ENCODE results near the gene ZDHHC17.
"Not testable (repeated sequence)": the region's sequence is repeated elsewhere in the genome, so short reads cannot be mapped to it uniquely, and the experiment has no call there.

Gene ZDHHC17

GRCh38 chr12:76766161-76766560, 2.2 kb downstream of the ZDHHC17 start:
- DNase-seq (ENCODE audit: low spot score), result no peak

DNA sequence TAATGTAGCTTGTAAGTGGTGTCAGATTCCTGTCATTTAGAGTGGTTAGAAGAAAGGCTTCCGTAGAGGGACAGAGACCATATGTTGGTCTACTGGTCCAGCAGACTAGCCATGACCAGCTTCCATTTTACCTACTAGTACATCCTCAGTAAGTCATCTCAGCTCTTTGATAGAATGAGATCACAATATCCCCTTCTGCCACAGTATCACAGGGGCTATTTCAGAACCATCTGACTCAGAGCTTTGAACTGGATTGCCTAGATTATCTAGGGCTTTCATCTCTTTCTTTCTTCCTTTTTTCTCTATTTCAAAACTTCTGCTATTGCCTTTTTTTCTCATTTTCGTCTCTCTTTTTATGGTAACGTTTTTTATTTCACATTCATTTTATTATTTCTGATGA, 4.7 kb downstream of the ZDHHC17 start:
- no peak for DNase-seq (ENCODE audit: low spot score)

GRCh38 chr12:76777765-76778216, 13.9 kb downstream of the ZDHHC17 start:
- DNase-seq (ENCODE audit: low spot score), result no peak

DNA sequence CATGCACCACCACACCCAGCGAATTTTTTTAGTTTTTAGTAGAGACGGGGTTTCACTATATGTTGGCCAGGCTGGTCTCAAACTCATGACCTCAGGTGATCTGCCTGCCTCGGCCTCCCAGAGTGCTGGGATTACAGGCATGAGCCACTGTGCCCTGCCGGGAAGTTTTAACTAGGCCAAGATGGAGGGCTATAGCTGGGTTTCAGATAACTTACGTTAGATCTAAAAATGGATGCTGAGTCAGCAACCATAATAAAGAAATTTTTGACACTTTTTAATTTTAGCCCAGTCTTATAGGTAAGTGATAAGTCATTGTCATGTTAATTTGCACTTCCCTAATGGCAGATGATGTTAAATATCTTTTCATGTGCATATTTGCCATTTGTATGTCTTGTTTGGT, 14.4 kb downstream of the ZDHHC17 start:
- no peak for DNase-seq (ENCODE audit: low spot score)

GRCh38 chr12:76779310-76779709, 15.4 kb downstream of the ZDHHC17 start:
- DNase-seq (ENCODE audit: low spot score), result not testable (repeated sequence)

DNA sequence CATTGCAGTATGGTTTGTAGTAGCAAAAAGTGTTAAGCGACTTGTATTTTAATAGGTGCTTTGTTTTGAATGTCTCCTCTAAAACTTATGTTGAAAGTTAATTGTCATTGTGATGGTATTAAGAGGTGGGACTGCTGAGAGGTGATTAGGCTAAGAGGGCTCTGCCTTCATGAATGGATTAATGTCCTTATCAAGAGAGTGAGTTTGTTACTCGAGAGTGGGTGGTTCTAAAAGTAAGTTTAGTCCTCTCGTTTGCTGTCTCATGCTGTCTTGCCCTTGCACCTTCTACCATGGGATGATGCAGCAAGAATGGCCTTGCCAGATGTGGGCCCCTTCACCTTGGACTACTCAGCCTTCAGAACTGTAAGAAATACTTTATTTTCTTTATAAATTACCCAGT, 17.4 kb downstream of the ZDHHC17 start:
- no peak for DNase-seq (ENCODE audit: low spot score)

- DNase-seq (ENCODE audit: low spot score), result no peak
These were observed 18.6 kb downstream of the ZDHHC17 start for GRCh38 chr12:76782526-76782925.

GRCh38 chr12:76784600-76785051, 20.7 kb downstream of the ZDHHC17 start:
- DNase-seq (ENCODE audit: low spot score), result no peak

GRCh38 chr12:76785407-76785806, 21.5 kb downstream of the ZDHHC17 start:
- DNase-seq (ENCODE audit: low spot score), result peak; percentile 25

- no peak for DNase-seq (ENCODE audit: low spot score)
These were observed 23.1 kb downstream of the ZDHHC17 start for GRCh38 chr12:76786986-76787385.

GRCh38 chr12:76787689-76788088, 23.8 kb downstream of the ZDHHC17 start:
- no peak for DNase-seq (ENCODE audit: low spot score)

DNA sequence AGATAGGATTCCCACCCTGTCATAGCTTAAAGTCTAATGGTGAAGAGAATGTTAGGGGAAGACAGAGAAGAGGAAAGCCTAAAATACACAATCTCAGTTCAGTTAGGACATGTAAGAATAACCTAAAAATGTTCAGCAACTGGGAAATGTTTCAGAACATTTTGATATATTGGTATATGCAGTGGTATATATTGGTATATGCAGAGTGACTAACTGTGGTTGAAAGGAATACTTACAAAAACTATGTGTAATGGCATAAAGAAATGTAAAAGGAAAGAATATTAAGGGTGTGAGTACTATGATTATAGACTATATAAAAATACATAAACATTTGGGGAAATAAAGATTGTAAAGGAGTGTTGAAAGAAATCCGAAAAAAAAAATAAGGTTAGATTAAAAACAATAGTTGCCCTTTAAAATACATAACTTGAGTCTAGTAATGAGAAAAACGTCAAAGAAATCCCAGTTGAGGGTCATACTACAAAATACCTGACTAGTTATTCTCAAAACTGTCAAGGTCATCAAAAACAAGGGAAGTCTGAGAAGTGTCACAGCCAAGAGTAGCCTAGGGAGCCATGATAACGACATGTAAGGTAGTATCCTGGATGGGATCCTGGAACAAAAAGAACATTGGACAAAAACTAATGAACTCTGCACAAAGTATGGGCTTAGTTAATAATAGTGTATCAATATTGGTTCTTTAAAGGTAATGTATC, 25.6 kb downstream of the ZDHHC17 start:
- no peak for DNase-seq (ENCODE audit: low spot score)

DNA sequence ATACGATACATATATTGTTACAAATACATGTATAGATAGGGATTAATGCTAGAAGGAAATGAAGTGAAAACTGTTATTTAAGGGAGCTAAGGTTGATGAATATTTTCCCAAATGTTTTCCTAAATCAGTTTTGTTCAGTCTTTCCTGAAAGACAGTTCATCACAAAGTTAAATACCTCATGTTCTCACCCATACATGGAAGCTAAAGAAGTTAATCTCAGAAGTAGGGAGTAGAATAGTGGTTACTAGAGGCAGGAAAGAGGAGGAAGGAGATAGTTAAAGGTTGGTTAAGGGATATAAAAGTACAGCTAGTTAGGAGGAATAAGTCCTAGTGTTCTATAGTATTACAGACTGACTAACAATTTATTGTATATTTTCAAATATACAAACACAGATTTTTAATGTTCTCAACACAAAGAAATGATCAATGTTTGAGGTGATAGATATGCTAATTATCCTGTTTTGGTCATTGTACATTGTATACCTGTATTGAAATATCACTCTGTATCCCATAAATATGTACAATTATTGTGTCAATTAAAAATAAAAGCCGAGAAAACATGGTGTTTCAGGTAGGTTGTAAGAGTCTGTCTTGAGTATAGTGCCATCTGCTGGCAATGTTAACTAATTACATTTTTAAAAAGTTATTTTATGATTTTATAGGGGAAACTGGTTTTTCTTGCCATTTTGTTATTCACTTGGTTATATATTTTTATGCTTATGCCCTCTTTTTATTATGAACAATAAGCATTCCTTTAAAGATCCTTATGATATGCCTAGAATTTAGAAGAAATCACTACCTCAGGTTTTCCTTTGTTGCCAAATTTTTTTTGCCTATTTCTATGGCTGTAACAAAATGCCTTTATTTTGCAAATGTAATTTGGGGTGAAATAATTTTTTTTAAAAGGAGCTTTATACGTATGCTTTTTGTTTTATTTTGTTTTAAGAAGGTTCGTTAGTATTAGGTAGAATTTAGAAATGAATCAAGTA, 26.9 kb downstream of the ZDHHC17 start:
- DNase-seq (ENCODE audit: low spot score), result peak; percentile 62

DNA sequence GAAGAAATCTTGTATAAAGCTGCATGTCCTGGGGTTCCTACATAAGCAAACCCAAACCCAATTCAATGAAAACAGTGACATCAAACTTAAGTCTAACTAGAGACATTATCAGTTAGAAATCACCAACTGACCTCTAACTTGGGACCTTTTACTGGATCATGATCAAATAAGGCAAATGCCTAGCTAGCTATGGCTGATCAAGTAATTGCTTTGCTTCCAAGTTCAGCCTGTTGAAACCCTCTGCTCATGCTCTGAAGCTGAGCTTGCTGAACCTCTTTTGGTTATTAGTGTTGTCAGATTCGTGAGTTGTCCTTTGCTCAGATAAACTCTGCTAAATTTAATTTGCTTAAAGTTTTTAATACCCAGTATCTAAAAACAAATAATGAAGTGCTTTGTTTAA, 28.9 kb downstream of the ZDHHC17 start:
- no peak for DNase-seq (ENCODE audit: low spot score)

- DNase-seq (ENCODE audit: low spot score), result no peak
These were observed 34.9 kb downstream of the ZDHHC17 start for GRCh38 chr12:76798864-76799263.

DNA sequence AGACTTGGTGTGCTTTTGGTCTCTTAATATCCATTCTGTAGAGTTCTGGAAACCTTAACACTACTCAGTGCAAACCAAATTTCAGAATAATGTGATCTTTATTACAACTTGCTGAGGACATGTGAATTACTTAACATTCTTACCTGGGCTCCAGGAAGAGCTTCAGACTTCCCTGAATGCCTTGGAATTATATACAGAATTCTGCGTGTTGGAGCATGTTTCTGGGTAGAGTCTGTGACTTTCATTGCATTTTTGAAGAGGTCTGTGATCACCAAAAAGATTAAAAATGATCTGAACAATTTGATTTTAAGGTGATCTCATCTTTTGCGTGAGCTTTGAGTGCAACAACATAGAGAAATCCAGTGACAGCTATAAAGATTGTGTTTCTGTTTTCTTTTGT, 35.4 kb downstream of the ZDHHC17 start:
- no peak for DNase-seq (ENCODE audit: low spot score)

DNA sequence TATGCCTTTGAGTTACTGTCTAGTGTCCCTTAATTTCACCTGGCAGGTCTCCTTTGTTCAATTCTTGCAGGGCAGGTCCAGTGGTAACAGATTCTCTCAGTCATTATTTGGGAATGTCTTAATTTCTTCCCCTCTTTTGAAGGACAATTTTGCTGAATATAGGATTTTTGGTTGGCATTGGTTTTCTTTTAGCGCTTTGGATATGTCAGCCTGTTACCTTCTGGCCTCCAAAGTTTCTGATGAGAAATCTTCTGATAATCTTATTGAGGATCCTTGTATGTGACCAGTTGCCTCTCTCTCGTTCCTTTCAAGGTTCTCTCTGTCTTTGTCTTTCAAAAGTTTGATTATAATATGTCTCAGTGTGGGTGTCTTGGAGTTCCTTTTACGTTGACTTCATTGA, 38.1 kb downstream of the ZDHHC17 start:
- no peak for DNase-seq (ENCODE audit: low spot score)

GRCh38 chr12:76804435-76804976, 40.6 kb downstream of the ZDHHC17 start:
- DNase-seq (ENCODE audit: low spot score), result peak; percentile 58

GRCh38 chr12:76810671-76811419, 46.9 kb downstream of the ZDHHC17 start:
- no peak for DNase-seq (ENCODE audit: low spot score)

DNA sequence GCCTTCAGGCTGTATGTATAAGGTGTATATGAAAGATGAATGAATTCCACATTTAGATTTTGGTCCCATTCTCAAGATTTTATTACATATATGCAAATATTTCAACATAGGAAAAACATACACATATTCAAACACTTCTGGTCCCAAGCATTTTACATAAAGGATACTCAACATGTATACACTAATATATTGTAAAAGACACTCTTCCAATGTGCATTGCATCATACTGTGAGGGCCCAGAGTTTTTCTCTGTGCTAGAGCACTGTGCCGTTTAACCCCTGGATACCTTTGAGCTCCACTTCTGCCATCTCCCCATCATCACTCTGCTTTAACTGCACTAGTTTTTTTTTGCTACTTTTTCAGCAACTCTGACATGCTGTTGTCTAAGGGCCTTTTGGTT, 48.1 kb downstream of the ZDHHC17 start:
- DNase-seq (ENCODE audit: low spot score), result no peak

DNA sequence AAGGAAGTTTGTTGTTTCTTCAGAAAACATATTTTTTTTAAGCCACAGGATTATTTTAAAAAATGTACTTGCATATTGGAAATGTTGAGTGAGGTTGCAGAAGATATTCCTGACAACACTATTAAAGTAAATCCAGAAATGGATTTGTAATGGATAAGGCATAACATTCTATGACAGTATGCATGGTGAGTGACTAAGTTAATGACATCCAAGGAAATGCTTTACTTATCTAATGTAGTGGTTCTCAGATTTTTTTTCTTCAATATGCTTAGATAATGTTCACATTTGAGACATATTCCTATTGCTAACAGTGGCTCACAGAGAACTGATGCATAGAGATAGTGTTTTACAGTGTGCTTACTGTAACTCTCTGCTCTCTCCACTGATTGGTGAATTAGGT, 49.4 kb downstream of the ZDHHC17 start:
- no peak for DNase-seq (ENCODE audit: low spot score)

DNA sequence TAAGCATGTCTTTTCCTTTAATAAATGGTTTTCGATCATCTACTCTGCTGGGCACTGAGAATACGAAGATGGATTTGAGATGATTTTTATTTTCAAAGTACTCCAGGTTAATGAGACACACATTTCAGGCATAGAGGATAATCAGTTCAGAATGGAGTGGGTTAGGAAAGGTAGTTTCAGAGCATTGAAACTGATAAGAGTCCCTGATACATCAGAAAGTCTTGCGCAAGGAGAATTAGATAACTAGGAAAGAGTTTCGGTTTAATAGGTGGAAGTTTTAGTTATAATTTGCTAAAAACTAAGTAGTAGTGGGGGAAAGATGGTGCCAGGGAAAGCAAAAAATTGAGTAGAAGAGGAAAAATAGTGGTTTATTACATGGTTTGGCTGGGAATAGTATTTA, 50.1 kb downstream of the ZDHHC17 start:
- no peak for DNase-seq (ENCODE audit: low spot score)

Data from LoVo (cell line).